M059J (cell line): Measurements from ENCODE around the gene PJA2. TPM values are rescaled to one million over a fixed set of nuclear protein-coding genes. Genes with fewer than 3 reads are reported as not detected.

ENCODE experiments used
- DNase-seq: peaks from one replicate; pipeline ENCODE4 v3.0.0-alpha.2; 2012; ENCODE audit warnings: low read depth
- total RNA-seq: library from RNA; depleted of rRNA; stranded (reverse); fragments of >200 nt; shearing (Covaris generic); gene quantifications from 2 replicates; pipeline ENCODE4 v1.2.3, GENCODE V29; 2014

The PJA2 gene
- total RNA-seq, 1 experiment from 2014 or later: 58.9 TPM

- peak; percentile 77 for DNase-seq
These were observed 557 bp downstream of the PJA2 start for GRCh38 chr5:109408991-109409843.

DNA sequence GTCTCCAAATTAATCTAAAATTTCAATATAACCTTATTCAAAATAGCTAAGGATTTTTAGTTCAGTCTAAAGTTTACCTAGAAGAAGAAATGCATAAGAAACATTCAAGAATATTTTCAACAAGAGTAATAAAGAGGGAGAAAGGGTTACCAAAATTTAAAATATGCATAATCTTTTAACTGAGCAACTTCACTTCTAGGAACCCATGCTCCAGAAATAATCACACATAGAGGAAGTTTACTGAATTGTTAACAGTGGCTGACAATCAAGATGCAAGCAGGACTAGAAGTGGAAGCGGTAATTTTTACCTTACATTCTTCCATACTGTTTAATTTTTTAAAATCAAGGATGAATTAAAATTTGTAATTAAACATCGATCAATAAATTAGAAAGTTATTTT, 1.9 kb downstream of the PJA2 start:
- no peak for DNase-seq

DNA sequence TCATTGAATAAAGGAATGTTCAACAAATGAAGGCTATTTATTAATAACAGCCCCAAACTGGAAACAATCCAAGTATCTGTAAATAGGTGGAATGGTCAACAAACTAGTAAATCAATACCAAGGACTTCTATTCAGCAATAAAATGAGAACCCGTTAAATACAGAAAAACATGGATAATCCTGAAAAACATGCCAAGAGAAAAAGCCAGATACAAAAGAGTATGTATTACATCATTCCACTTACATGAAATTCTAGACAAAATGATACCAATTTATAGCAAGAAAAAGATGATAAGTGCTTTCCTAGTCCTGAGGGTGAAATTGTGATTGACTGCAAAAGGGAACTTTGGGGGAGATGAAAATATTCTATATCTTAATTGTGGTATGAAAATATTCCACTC, 3.1 kb downstream of the PJA2 start:
- no peak for DNase-seq

DNA sequence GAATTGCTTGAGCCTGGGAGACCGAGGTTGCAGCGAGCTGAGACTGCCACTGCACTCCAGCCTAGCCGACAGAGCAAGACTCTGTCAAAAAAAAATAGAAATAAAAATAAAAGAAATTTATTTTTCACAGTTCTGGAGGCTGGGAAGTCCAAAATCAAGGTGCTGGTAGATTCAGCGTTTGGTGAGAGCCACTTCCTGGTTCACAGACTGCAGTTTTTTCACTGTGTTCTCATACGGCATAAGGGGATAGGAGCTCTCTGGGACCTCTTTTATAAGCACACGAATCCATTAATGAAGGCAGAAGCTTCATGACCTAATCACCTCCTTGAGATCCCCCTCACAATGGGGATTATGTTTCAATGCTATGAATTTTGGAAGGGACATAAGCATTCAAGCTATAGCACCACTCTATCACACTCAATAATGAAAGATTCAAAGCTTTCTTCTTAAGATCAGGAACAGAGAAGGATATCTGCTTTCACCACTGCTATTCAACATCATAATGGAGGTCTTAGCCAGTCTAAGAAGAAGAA, 5.3 kb downstream of the PJA2 start:
- DNase-seq: no peak

GRCh38 chr5:109403469-109403868, 6.3 kb downstream of the PJA2 start:
- DNase-seq: no peak

GRCh38 chr5:109399092-109399759, 10.5 kb downstream of the PJA2 start:
- peak; percentile 33 for DNase-seq

GRCh38 chr5:109396965-109397364, 12.8 kb downstream of the PJA2 start:
- no peak for DNase-seq

DNA sequence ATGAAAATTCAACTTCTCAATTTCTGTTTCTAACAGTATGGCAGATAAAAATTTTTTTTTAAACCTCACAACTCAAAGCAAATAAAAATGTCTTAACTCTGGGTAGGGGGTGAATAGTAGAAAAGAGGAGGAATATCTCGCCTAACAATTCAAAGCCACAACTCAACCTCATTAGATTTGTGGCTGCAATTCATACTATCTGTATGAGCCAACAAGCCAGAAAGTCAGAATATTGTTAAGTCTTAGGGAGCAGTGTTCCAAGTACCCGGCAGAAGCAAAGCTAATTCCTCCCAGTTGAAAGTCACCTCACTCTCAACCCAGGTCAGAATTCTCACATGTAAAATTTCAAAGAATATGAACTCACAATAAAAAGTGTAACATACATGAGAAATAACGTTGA, 15.0 kb downstream of the PJA2 start:
- DNase-seq: no peak

- DNase-seq: no peak
These were observed 19.6 kb downstream of the PJA2 start for GRCh38 chr5:109390188-109390587.

- DNase-seq: peak; percentile 21
These were observed 21.4 kb downstream of the PJA2 start for GRCh38 chr5:109388407-109388806.

GRCh38 chr5:109387408-109387974, 22.3 kb downstream of the PJA2 start:
- no peak for DNase-seq

- no peak for DNase-seq
These were observed 31.7 kb downstream of the PJA2 start for GRCh38 chr5:109378095-109378494.

- DNase-seq: no peak
These were observed 35.1 kb downstream of the PJA2 start for GRCh38 chr5:109374625-109375024.

DNA sequence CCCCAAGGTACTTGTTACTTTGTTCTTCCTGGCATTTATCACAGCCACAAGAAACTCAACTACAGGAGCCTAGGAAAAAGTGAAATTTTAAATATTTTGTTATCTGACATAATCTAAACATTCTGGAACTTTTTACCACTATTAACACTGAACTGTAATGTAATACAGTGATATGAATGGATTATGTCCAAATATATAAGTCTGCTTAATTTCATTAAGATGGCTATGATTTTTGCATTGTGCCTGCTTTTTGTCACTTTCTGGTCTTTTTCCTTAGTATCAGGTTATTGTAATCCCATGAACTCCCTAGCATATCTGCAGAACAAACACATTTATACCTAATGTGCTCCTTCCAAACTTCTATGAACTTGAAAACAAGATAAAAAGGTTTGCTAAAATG, 35.8 kb downstream of the PJA2 start:
- DNase-seq: no peak

DNA sequence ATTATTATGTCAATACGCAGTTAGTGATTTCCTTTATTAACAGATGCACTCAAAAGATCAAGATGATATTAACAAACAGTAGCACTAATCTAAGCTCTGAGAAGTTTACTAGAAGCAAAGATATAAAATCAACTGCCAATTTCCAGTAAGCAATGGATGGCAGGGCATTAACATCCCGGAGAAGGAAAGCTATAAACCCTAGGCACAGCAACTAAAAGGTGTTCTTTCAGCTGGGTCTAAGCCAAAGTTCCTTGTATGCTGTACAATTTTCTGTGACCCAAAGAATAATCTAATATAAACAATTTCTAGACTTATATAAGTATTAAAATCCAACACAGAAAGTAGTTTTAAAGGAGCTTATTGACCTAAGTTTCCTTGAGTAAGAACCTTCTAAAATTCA, 39.4 kb downstream of the PJA2 start:
- no peak for DNase-seq

- DNase-seq: no peak
These were observed 44.1 kb downstream of the PJA2 start for GRCh38 chr5:109365653-109366052.

DNA sequence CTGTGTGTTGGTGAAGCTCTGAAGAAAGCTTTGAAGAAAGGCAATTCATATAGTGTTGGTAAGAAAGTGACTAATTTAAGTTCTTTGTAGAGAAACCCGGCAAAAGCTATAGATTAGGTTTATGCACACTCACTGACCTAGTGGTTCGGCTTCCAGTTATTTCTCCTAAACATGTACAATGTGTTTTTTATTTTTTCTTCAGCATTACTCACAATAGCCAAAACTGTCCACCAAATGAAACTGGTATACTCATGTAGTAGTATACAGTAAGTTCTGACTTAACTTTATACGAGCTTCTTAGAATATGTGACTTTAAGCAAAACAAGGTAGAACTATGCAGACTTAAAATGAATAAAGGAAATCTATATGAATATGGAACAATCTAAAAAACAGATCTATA, 44.8 kb downstream of the PJA2 start:
- DNase-seq: no peak

- no peak for DNase-seq
These were observed 50.1 kb downstream of the PJA2 start for GRCh38 chr5:109359642-109360041.

DNA sequence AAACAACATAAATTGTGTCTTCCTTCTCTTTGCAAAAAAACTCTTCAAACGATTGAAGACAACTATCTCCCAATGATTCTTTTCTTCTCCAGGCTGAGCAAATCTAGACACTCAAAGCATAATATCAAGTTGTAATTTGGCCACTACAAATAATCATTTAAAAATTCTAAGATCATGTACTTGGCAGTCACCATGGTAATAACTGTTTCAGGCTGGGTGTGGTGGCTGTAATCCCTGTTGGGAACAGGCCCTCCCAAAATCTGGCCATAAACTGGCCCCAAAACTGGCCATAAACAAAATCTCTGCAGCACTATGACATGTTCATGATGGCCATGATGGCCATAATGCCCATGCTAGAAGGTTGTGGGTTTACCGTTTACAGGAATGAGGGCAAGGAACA, 52.0 kb downstream of the PJA2 start:
- no peak for DNase-seq

DNA sequence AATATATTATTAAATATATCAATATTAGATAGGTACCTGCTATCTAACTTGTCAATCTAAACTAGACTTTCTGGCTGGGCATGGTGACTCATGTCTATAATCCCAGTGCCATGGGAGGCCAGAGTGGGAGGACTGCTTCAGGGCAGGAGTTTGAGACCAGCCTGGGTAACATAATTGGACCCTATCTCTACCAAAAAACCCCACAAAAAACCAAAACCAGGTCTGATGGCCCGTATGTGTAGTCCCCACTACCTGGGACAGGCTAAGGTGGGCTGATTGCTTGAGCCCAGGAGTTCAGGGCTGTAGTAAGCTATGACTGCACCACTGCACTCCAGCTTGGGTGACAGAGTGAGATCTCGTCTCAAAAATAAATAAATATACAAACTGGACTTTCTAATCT, 55.0 kb downstream of the PJA2 start:
- peak; percentile 38 for DNase-seq

- DNase-seq: no peak
These were observed 57.5 kb downstream of the PJA2 start for GRCh38 chr5:109351988-109352864.
